ENCODE data around the gene LACTBL1.

DNA sequence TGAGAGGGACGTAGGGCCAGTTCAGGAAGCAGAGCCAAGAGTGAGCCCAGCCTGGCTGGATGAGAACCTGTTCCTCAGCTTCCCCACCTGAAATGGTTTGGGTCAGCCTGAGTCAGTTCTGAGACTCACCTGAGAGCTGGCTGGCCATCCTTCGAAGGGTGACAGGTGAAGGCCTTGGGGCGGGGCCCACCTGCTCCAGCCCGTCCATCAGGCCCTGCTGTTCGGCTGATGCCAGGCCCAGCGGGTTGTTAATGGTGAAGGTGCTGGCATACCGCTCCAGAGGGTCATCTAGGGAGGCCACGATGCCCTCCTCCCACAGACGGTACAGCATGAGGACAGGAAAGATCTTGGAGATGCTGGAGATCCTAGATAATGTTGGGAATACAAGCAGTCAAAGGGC is 14.1 kb downstream of the LACTBL1 start:
- TF ChIP-seq, protein P1, sequence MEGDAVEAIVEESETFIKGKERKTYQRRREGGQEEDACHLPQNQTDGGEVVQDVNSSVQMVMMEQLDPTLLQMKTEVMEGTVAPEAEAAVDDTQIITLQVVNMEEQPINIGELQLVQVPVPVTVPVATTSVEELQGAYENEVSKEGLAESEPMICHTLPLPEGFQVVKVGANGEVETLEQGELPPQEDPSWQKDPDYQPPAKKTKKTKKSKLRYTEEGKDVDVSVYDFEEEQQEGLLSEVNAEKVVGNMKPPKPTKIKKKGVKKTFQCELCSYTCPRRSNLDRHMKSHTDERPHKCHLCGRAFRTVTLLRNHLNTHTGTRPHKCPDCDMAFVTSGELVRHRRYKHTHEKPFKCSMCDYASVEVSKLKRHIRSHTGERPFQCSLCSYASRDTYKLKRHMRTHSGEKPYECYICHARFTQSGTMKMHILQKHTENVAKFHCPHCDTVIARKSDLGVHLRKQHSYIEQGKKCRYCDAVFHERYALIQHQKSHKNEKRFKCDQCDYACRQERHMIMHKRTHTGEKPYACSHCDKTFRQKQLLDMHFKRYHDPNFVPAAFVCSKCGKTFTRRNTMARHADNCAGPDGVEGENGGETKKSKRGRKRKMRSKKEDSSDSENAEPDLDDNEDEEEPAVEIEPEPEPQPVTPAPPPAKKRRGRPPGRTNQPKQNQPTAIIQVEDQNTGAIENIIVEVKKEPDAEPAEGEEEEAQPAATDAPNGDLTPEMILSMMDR (conservative IDR thresholded peaks at IDR 0.05; ENCODE audit: low read depth in 2 of 2) = no peak
- TF ChIP-seq EZH2 (IDR thresholded peaks at IDR 0.05; ENCODE audit: low read depth, unreplicated experiment) (no peak), POLR2AphosphoS5 (IDR thresholded peaks at IDR 0.05; ENCODE audit: low read depth) (no peak), ZNF331 (CRISPR knock-in tag; IDR thresholded peaks at IDR 0.05; ENCODE audit: low read depth) (no peak), EZH2phosphoT487 (IDR thresholded peaks at IDR 0.05; ENCODE audit: unreplicated experiment) (no peak)
- TF ChIP-seq, protein P2, sequence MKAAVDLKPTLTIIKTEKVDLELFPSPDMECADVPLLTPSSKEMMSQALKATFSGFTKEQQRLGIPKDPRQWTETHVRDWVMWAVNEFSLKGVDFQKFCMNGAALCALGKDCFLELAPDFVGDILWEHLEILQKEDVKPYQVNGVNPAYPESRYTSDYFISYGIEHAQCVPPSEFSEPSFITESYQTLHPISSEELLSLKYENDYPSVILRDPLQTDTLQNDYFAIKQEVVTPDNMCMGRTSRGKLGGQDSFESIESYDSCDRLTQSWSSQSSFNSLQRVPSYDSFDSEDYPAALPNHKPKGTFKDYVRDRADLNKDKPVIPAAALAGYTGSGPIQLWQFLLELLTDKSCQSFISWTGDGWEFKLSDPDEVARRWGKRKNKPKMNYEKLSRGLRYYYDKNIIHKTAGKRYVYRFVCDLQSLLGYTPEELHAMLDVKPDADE (IDR thresholded peaks at IDR 0.05) = no peak
